ENCODE results near the gene SRSF5.

Gene SRSF5

GRCh38 chr14:69768873-69769272 lies 1.9 kb downstream of the SRSF5 start:
- Histone ChIP-seq H4K8ac (ENCODE audit: low read depth, low read length) (no peak overlapping the region), H3K27me3 (ENCODE audit: control insufficient read depth in 3 of 3, insufficient read depth in 3 of 3, low read depth in 1 of 3, low read length in 3 of 3) (no peaks in the 10 kb centered on the region), H3K23ac (ENCODE audit: low read depth, low read length, poor library complexity) (no peak overlapping the region), H2AK5ac (ENCODE audit: low read depth, low read length) (no peak overlapping the region), H2BK12ac (ENCODE audit: low read length) (no peak overlapping the region), H2BK15ac (ENCODE audit: low read length) (no peak overlapping the region), H3K9ac (ENCODE audit: low read depth, low read length, poor library complexity) (no peak overlapping the region), H3K79me1 (ENCODE audit: low read depth, low read length) (peaks cover 4% of the 10 kb centered on the region), H3K36me3 (replicated peaks in 1 of 2; ENCODE audit: control insufficient read depth in 2 of 2, insufficient read depth in 2 of 2, low read length in 2 of 2) (peaks cover 32 to 62% of the 10 kb centered on the region in 2 donors), H3K4me2 (ENCODE audit: insufficient read depth, low read length, poor library complexity, severe bottlenecking) (peak overlapping the region; percentile 28), H3K4me3 (ENCODE audit: low read length in 2 of 2) (peak overlapping the region in 1 of 2 donors; percentile 84), H3K9me3 (replicated peaks in 1 of 2; ENCODE audit: control insufficient read depth in 2 of 2, insufficient read depth in 1 of 2, low read depth in 1 of 2, low read length in 2 of 2) (peaks cover 0 to 6% of the 10 kb centered on the region in 2 donors), H3K4ac (ENCODE audit: low read length) (no peak overlapping the region), H2AFZ (ENCODE audit: low read length) (no peak overlapping the region), H2BK5ac (ENCODE audit: low read length) (no peak overlapping the region), H3K14ac (ENCODE audit: low read length) (no peak overlapping the region), H4K91ac (ENCODE audit: low read depth, low read length, poor library complexity) (no peak overlapping the region), H3K27ac (replicated peaks; ENCODE audit: low read length) (no peak overlapping the region), H2BK120ac (ENCODE audit: low read depth, low read length) (no peak overlapping the region), H3K4me1 (ENCODE audit: control insufficient read depth in 2 of 2, insufficient read depth in 1 of 2, low read depth in 1 of 2, low read length in 2 of 2) (peaks cover 8 to 9% of the 10 kb centered on the region in 2 donors), H3K18ac (ENCODE audit: low read length) (no peak overlapping the region)
- WGBS, 2 donors (ENCODE audit: extremely low coverage in 2 of 2, insufficient read length in 2 of 2, insufficient replicate concordance in 1 of 2) = no CpG with 5 or more reads among the region's 8 CpGs
- no peak for DNase-seq (ENCODE audit: low spot score)

- no peak overlapping the region for H3K4ac ChIP-seq (ENCODE audit: low read length)
- H3K14ac ChIP-seq (ENCODE audit: low read length) = no peak overlapping the region
- no peak overlapping the region for H3K4me3 ChIP-seq (ENCODE audit: low read length in 2 of 2)
- no peak overlapping the region for H4K8ac ChIP-seq (ENCODE audit: low read depth, low read length)
- no peaks in the 10 kb centered on the region for H3K27me3 ChIP-seq (ENCODE audit: control insufficient read depth in 3 of 3, insufficient read depth in 3 of 3, low read depth in 1 of 3, low read length in 3 of 3)
- H2BK5ac ChIP-seq (ENCODE audit: low read length) = no peak overlapping the region
- no peak overlapping the region for H2AFZ ChIP-seq (ENCODE audit: low read length)
- no peak for DNase-seq (ENCODE audit: low spot score)
- no peak overlapping the region for H2BK120ac ChIP-seq (ENCODE audit: low read depth, low read length)
- H2BK12ac ChIP-seq (ENCODE audit: low read length) = no peak overlapping the region
- no peak overlapping the region for H2AK5ac ChIP-seq (ENCODE audit: low read depth, low read length)
- WGBS, 2 donors (ENCODE audit: extremely low coverage in 2 of 2, insufficient read length in 2 of 2, insufficient replicate concordance in 1 of 2) = no CpG with 5 or more reads among the region's 22 CpGs
- no peak overlapping the region for H2BK15ac ChIP-seq (ENCODE audit: low read length)
- H3K18ac ChIP-seq (ENCODE audit: low read length) = no peak overlapping the region
- peaks cover 8 to 9% of the 10 kb centered on the region in 2 donors for H3K4me1 ChIP-seq (ENCODE audit: control insufficient read depth in 2 of 2, insufficient read depth in 1 of 2, low read depth in 1 of 2, low read length in 2 of 2)
- H3K9me3 ChIP-seq (replicated peaks in 1 of 2; ENCODE audit: control insufficient read depth in 2 of 2, insufficient read depth in 1 of 2, low read depth in 1 of 2, low read length in 2 of 2) = peaks cover 0 to 6% of the 10 kb centered on the region in 2 donors
- peak overlapping the region; percentile 20 for H3K27ac ChIP-seq (replicated peaks; ENCODE audit: low read length)
- H3K36me3 ChIP-seq (replicated peaks in 1 of 2; ENCODE audit: control insufficient read depth in 2 of 2, insufficient read depth in 2 of 2, low read length in 2 of 2) = peaks cover 36 to 69% of the 10 kb centered on the region in 2 donors
- peaks cover 4% of the 10 kb centered on the region for H3K79me1 ChIP-seq (ENCODE audit: low read depth, low read length)
- no peak overlapping the region for H3K4me2 ChIP-seq (ENCODE audit: insufficient read depth, low read length, poor library complexity, severe bottlenecking)
- no peak overlapping the region for H3K23ac ChIP-seq (ENCODE audit: low read depth, low read length, poor library complexity)
- no peak overlapping the region for H4K91ac ChIP-seq (ENCODE audit: low read depth, low read length, poor library complexity)
- no peak overlapping the region for H3K9ac ChIP-seq (ENCODE audit: low read depth, low read length, poor library complexity)
Measured at GRCh38 chr14:69769623-69770022, 2.7 kb downstream of the SRSF5 start.

- Histone ChIP-seq H3K4ac (ENCODE audit: low read length) (no peak overlapping the region), H2AFZ (ENCODE audit: low read length) (no peak overlapping the region), H3K4me2 (ENCODE audit: insufficient read depth, low read length, poor library complexity, severe bottlenecking) (no peak overlapping the region), H2AK5ac (ENCODE audit: low read depth, low read length) (no peak overlapping the region), H4K8ac (ENCODE audit: low read depth, low read length) (no peak overlapping the region), H3K9ac (ENCODE audit: low read depth, low read length, poor library complexity) (no peak overlapping the region), H3K18ac (ENCODE audit: low read length) (no peak overlapping the region), H2BK12ac (ENCODE audit: low read length) (no peak overlapping the region), H2BK5ac (ENCODE audit: low read length) (no peak overlapping the region), H3K14ac (ENCODE audit: low read length) (no peak overlapping the region), H3K4me1 (ENCODE audit: control insufficient read depth in 2 of 2, insufficient read depth in 1 of 2, low read depth in 1 of 2, low read length in 2 of 2) (peaks cover 8 to 9% of the 10 kb centered on the region in 2 donors), H2BK120ac (ENCODE audit: low read depth, low read length) (no peak overlapping the region), H4K91ac (ENCODE audit: low read depth, low read length, poor library complexity) (no peak overlapping the region), H3K27ac (replicated peaks; ENCODE audit: low read length) (no peak overlapping the region), H3K79me1 (ENCODE audit: low read depth, low read length) (peaks cover 4% of the 10 kb centered on the region), H2BK15ac (ENCODE audit: low read length) (no peak overlapping the region), H3K36me3 (replicated peaks in 1 of 2; ENCODE audit: control insufficient read depth in 2 of 2, insufficient read depth in 2 of 2, low read length in 2 of 2) (peaks cover 36 to 79% of the 10 kb centered on the region in 2 donors), H3K23ac (ENCODE audit: low read depth, low read length, poor library complexity) (no peak overlapping the region), H3K4me3 (ENCODE audit: low read length in 2 of 2) (no peak overlapping the region), H3K27me3 (ENCODE audit: control insufficient read depth in 3 of 3, insufficient read depth in 3 of 3, low read depth in 1 of 3, low read length in 3 of 3) (no peaks in the 10 kb centered on the region), H3K9me3 (replicated peaks in 1 of 2; ENCODE audit: control insufficient read depth in 2 of 2, insufficient read depth in 1 of 2, low read depth in 1 of 2, low read length in 2 of 2) (peaks cover 0 to 3% of the 10 kb centered on the region in 2 donors)
- no CpG with 5 or more reads among the region's 3 CpGs for WGBS, 2 donors (ENCODE audit: extremely low coverage in 2 of 2, insufficient read length in 2 of 2, insufficient replicate concordance in 1 of 2)
- no peak for DNase-seq (ENCODE audit: low spot score)
Measured at GRCh38 chr14:69770559-69770958, 3.6 kb downstream of the SRSF5 start.

GRCh38 chr14:69771136-69771535 lies 4.2 kb downstream of the SRSF5 start:
- Histone ChIP-seq H2BK12ac (ENCODE audit: low read length) (no peak overlapping the region), H2AK5ac (ENCODE audit: low read depth, low read length) (no peak overlapping the region), H4K91ac (ENCODE audit: low read depth, low read length, poor library complexity) (no peak overlapping the region), H3K27me3 (ENCODE audit: control insufficient read depth in 3 of 3, insufficient read depth in 3 of 3, low read depth in 1 of 3, low read length in 3 of 3) (no peaks in the 10 kb centered on the region), H3K4me3 (ENCODE audit: low read length in 2 of 2) (no peak overlapping the region), H3K9ac (ENCODE audit: low read depth, low read length, poor library complexity) (no peak overlapping the region), H3K79me1 (ENCODE audit: low read depth, low read length) (peaks cover 4% of the 10 kb centered on the region), H3K27ac (replicated peaks; ENCODE audit: low read length) (no peak overlapping the region), H3K4me1 (ENCODE audit: control insufficient read depth in 2 of 2, insufficient read depth in 1 of 2, low read depth in 1 of 2, low read length in 2 of 2) (peaks cover 8 to 9% of the 10 kb centered on the region in 2 donors), H3K23ac (ENCODE audit: low read depth, low read length, poor library complexity) (no peak overlapping the region), H3K18ac (ENCODE audit: low read length) (no peak overlapping the region), H2AFZ (ENCODE audit: low read length) (no peak overlapping the region), H3K4ac (ENCODE audit: low read length) (no peak overlapping the region), H2BK120ac (ENCODE audit: low read depth, low read length) (no peak overlapping the region), H2BK5ac (ENCODE audit: low read length) (no peak overlapping the region), H3K36me3 (replicated peaks in 1 of 2; ENCODE audit: control insufficient read depth in 2 of 2, insufficient read depth in 2 of 2, low read length in 2 of 2) (peaks cover 38 to 84% of the 10 kb centered on the region in 2 donors), H2BK15ac (ENCODE audit: low read length) (no peak overlapping the region), H4K8ac (ENCODE audit: low read depth, low read length) (no peak overlapping the region), H3K4me2 (ENCODE audit: insufficient read depth, low read length, poor library complexity, severe bottlenecking) (no peak overlapping the region), H3K14ac (ENCODE audit: low read length) (no peak overlapping the region), H3K9me3 (replicated peaks in 1 of 2; ENCODE audit: control insufficient read depth in 2 of 2, insufficient read depth in 1 of 2, low read depth in 1 of 2, low read length in 2 of 2) (no peaks in the 10 kb centered on the region)
- no CpG with 5 or more reads among the region's 16 CpGs for WGBS, 2 donors (ENCODE audit: extremely low coverage in 2 of 2, insufficient read length in 2 of 2, insufficient replicate concordance in 1 of 2)
- DNase-seq (ENCODE audit: low spot score) = no peak

All from neuronal stem cell (in vitro differentiated cells).